ENCODE measurements around the gene MATCAP1.

MATCAP1 gene

GRCh38 chr16:67190448-67191399, 7.0 kb upstream of the MATCAP1 start:
- DNase-seq, result no peak

GRCh38 chr16:67190041-67190440, 6.3 kb upstream of the MATCAP1 start, which contains the start of gene EXOC3L1:
Gene EXOC3L1 (minus strand): TSS chr16:67190136. CDS start chr16:67189676, 460 bp downstream.
- DNase-seq, result no peak

GRCh38 chr16:67188798-67189197, 5.0 kb upstream of the MATCAP1 start:
- no peak for DNase-seq

- DNase-seq, result no peak
Measured at GRCh38 chr16:67188323-67188722, 4.6 kb upstream of the MATCAP1 start.

GRCh38 chr16:67187175-67187890, 3.6 kb upstream of the MATCAP1 start:
- no peak for DNase-seq

GRCh38 chr16:67186550-67186950, 2.8 kb upstream of the MATCAP1 start:
- no peak for DNase-seq

GRCh38 chr16:67185651-67186134, 1.9 kb upstream of the MATCAP1 start:
- DNase-seq, result no peak

- DNase-seq, result peak; percentile 87
Measured at GRCh38 chr16:67184995-67185650, 1.4 kb upstream of the MATCAP1 start.

GRCh38 chr16:67184453-67184994, 761 bp upstream of the MATCAP1 start:
- no peak for DNase-seq

- DNase-seq, result no peak
Measured at GRCh38 chr16:67183284-67183626, 508 bp downstream of the MATCAP1 start.

- DNase-seq, result no peak
Measured at GRCh38 chr16:67182288-67182687, 1.5 kb downstream of the MATCAP1 start.

- no peak for DNase-seq
Measured at GRCh38 chr16:67181346-67181745, 2.4 kb downstream of the MATCAP1 start.

GRCh38 chr16:67180166-67180565, 3.6 kb downstream of the MATCAP1 start:
- no peak for DNase-seq

- DNase-seq, result no peak
Measured at GRCh38 chr16:67179421-67180080, 4.2 kb downstream of the MATCAP1 start.

GRCh38 chr16:67177743-67178699, 5.7 kb downstream of the MATCAP1 start:
- peak; percentile 70 for DNase-seq

GRCh38 chr16:67176662-67177061, 7.1 kb downstream of the MATCAP1 start:
- DNase-seq, result no peak

- no peak for DNase-seq
Measured at GRCh38 chr16:67174706-67175231, 9.0 kb downstream of the MATCAP1 start.

GRCh38 chr16:67173808-67174705, 9.7 kb downstream of the MATCAP1 start:
- peak; percentile 72 for DNase-seq

GRCh38 chr16:67173323-67173722, 10.4 kb downstream of the MATCAP1 start:
- no peak for DNase-seq

All from activated T-cell treated with anti-CD3 and anti-CD28 coated beads, Interleukin-2, amount 50 U/mL, for 1 hour (primary cell).